ENCODE results near the gene RHO. TPM values are rescaled to one million over a fixed set of nuclear protein-coding genes. Genes with fewer than 3 reads are reported as not detected.

Gene RHO
- total and polyA plus RNA-seq, 2 donors (not counting 3 experiments of a cell fraction or from before 2014, with no cell fraction given) = not detected

GRCh38 chr3:129552287-129553050 lies 24.0 kb downstream of the RHO start:
- Histone ChIP-seq H3K27ac (ENCODE audit: insufficient read depth, low read depth, low read length) (no peak overlapping the region), H3K79me2 (ENCODE audit: control insufficient read depth, insufficient read depth, low read length) (no peaks in the 10 kb centered on the region), H3K9me3 (replicated peaks; ENCODE audit: control insufficient read depth, insufficient read depth, low read length) (no peaks in the 10 kb centered on the region), H3K4me3 (replicated peaks in 1 of 3; ENCODE audit: insufficient read depth in 1 of 3, low read depth in 1 of 3, low read length in 3 of 3) (no peak overlapping the region), H3K9ac (replicated peaks; ENCODE audit: extremely low read depth, insufficient read depth, low read length) (no peak overlapping the region), H3K4me2 (ENCODE audit: insufficient read depth, low read length) (no peak overlapping the region), H4K20me1 (replicated peaks; ENCODE audit: control insufficient read depth, extremely low read depth, insufficient read depth, low read length) (no peaks in the 10 kb centered on the region), H3K9me1 (replicated peaks; ENCODE audit: control insufficient read depth, extremely low read depth, insufficient read depth, low read length) (no peaks in the 10 kb centered on the region), H3K36me3 (ENCODE audit: control insufficient read depth in 2 of 2, extremely low read depth in 1 of 2, insufficient read depth in 2 of 2, low read length in 2 of 2) (peaks cover 5 to 16% of the 10 kb centered on the region in 2 experiments), H2AFZ (ENCODE audit: low read depth, low read length) (no peak overlapping the region), H3K4me1 (ENCODE audit: control insufficient read depth, extremely low read depth, insufficient read depth, low read length) (peaks cover 3% of the 10 kb centered on the region), H3K27me3 (ENCODE audit: control insufficient read depth in 2 of 2, insufficient read depth in 2 of 2, low read length in 2 of 2) (no peaks in the 10 kb centered on the region)
- BruUV-seq (replicated peaks) = no TSS peak
- FAIRE-seq (peak; percentile 64), DNase-seq (ENCODE audit: low read depth, low spot score) (peak; percentile 24)
- intact Hi-C loops (cut with micrococcal nuclease) = no loop called here
- ChIA-PET CTCF (interaction anchor here (0.6 to 5.6 kb wide), 5 partner anchors 9 to 169 kb away, joined by 3 to 49 read pairs (median 4); no protein-coding TSS in a partner anchor), POLR2A (no interaction called here)
- dilution Hi-C loops (cut with MboI; ENCODE audit: extremely low pct_ligation_motif_present, low sequenced_read_pairs) = no loop called here
- TF ChIP-seq FOS (IDR thresholded peaks at IDR 0.05; ENCODE audit: borderline replicate concordance, insufficient read depth, low read length) (no peak), GATA2 (IDR thresholded peaks at IDR 0.05; ENCODE audit: insufficient read depth, insufficient read length, low read depth, low read length) (no peak), POLR2AphosphoS5 (IDR thresholded peaks at IDR 0.05; ENCODE audit: insufficient read depth, low read depth, low read length) (no peak), CTCF (IDR thresholded peaks at IDR 0.05; ENCODE audit: extremely low read depth in 1 of 2, insufficient read depth in 1 of 2, low read depth in 1 of 2, low read length in 2 of 2) (no peak), MYC (IDR thresholded peaks at IDR 0.05; ENCODE audit: low read depth, low read length) (no peak), EZH2 (IDR thresholded peaks at IDR 0.05; ENCODE audit: borderline replicate concordance, low read depth, low read length, severe bottlenecking) (no peak), MAX (IDR thresholded peaks at IDR 0.05; ENCODE audit: insufficient read depth, insufficient read length) (no peak), JUN (IDR thresholded peaks at IDR 0.05; ENCODE audit: borderline replicate concordance, insufficient read depth, insufficient read length, low read depth) (no peak)

Data from endothelial cell of umbilical vein (primary cell).